Astrocyte (in vitro differentiated cells and primary cell): Measurements from ENCODE around the gene DIP2B. TPM values are rescaled to one million over a fixed set of nuclear protein-coding genes. Genes with fewer than 3 reads are reported as not detected.
"Not testable (repeated sequence)": the region's sequence is repeated elsewhere in the genome, so short reads cannot be mapped to it uniquely, and the experiment has no call there.

Experiments used
- DNase-seq: peaks from one replicate; pipeline ENCODE4 v3.0.0-alpha.2; 2010; ENCODE audit warnings: low read depth
- FAIRE-seq: peaks from 2 replicates; lab custom pipeline; 2011; peaks lifted over from hg19 to GRCh38; lab: Jason Lieb, UNC
- H2AFZ ChIP-seq: 2 replicates; pipeline ENCODE4 v1.6.0; 2012; ENCODE audit warnings: low read depth, low read length, inconsistent platforms
- H3K27ac ChIP-seq: 2 replicates; pipeline ENCODE4 v1.5.1; 2011; ENCODE audit warnings: low read depth, low read length, inconsistent platforms
- H3K27me3 ChIP-seq: 2 replicates; pipeline ENCODE4 v1.6.0; 2011; ENCODE audit warnings: low read length, inconsistent platforms; ENCODE audit not compliant: insufficient read depth
- H3K36me3 ChIP-seq: 2 replicates; pipeline ENCODE4 v1.5.1; 2011; ENCODE audit warnings: low read length, inconsistent platforms; ENCODE audit not compliant: insufficient read depth
- H3K4me1 ChIP-seq: 2 replicates; pipeline ENCODE4 v1.5.1; 2011; ENCODE audit warnings: low read length, inconsistent platforms; ENCODE audit not compliant: insufficient read depth
- H3K4me2 ChIP-seq: 2 replicates; pipeline ENCODE4 v1.6.0; 2012; ENCODE audit warnings: low read length, inconsistent platforms
- H3K4me3 ChIP-seq: 2 replicates; pipeline ENCODE4 v1.5.1; 2011; ENCODE audit warnings: low read depth, mild to moderate bottlenecking, low read length, inconsistent platforms; ENCODE audit not compliant: insufficient read depth
- H3K79me2 ChIP-seq: 2 replicates; pipeline ENCODE4 v1.6.0; 2012; ENCODE audit warnings: mild to moderate bottlenecking, low read length, inconsistent platforms; ENCODE audit not compliant: insufficient read depth
- H3K9ac ChIP-seq: 2 replicates; pipeline ENCODE4 v1.6.0; 2012; ENCODE audit warnings: mild to moderate bottlenecking, low read length, inconsistent platforms
- H3K9me3 ChIP-seq: 2 replicates; pipeline ENCODE4 v1.5.1; 2012; ENCODE audit warnings: low read depth, mild to moderate bottlenecking, low read length, inconsistent platforms; ENCODE audit not compliant: insufficient read depth
- H4K20me1 ChIP-seq: 2 replicates; pipeline ENCODE4 v1.6.0; 2012; ENCODE audit warnings: low read length, inconsistent platforms; ENCODE audit not compliant: insufficient read depth
- H3K27ac Mint-ChIP-seq: one replicate; pipeline ENCODE4 v1.8.0; 2021; ENCODE audit warnings: mild to moderate bottlenecking, mixed read lengths; ENCODE audit not compliant: unreplicated experiment
- H3K27me3 Mint-ChIP-seq: one replicate; pipeline ENCODE4 v1.8.0; 2021; ENCODE audit warnings: low read depth, mixed read lengths; ENCODE audit not compliant: unreplicated experiment
- H3K36me3 Mint-ChIP-seq: one replicate; pipeline ENCODE4 v1.8.0; 2021; ENCODE audit warnings: low read depth, mixed read lengths; ENCODE audit not compliant: unreplicated experiment
- H3K4me1 Mint-ChIP-seq: one replicate; pipeline ENCODE4 v1.8.0; 2021; ENCODE audit warnings: low read depth, mixed read lengths; ENCODE audit not compliant: unreplicated experiment
- H3K4me3 Mint-ChIP-seq: one replicate; pipeline ENCODE4 v1.8.0; 2021; ENCODE audit warnings: mild to moderate bottlenecking, moderate library complexity, mixed read lengths; ENCODE audit not compliant: unreplicated experiment
- H3K9me3 Mint-ChIP-seq: one replicate; pipeline ENCODE4 v1.8.0; 2021; ENCODE audit warnings: mild to moderate bottlenecking, mixed read lengths; ENCODE audit not compliant: unreplicated experiment
- EZH2 ChIP-seq: IDR thresholded peaks from 2 replicates; pipeline ENCODE4 v1.6.1; 2012; ENCODE audit warnings: mild to moderate bottlenecking, low read length, inconsistent platforms; ENCODE audit not compliant: insufficient read depth
- total RNA-seq: library from RNA; stranded (reverse); gene quantifications from 2 replicates; pipeline ENCODE4 v1.2.1, GENCODE V29; 2021
- TF ChIP-seq, protein P1 (sequence below): IDR thresholded peaks from 2 replicates; pipeline ENCODE4 v1.5.1; 2011; ENCODE audit warnings: low read depth, mild to moderate bottlenecking, inconsistent platforms, low read length, moderate library complexity; ENCODE audit not compliant: insufficient read depth

DIP2B gene
- total RNA-seq, 1 donor from 2014 or later = 53.2 TPM

DNA sequence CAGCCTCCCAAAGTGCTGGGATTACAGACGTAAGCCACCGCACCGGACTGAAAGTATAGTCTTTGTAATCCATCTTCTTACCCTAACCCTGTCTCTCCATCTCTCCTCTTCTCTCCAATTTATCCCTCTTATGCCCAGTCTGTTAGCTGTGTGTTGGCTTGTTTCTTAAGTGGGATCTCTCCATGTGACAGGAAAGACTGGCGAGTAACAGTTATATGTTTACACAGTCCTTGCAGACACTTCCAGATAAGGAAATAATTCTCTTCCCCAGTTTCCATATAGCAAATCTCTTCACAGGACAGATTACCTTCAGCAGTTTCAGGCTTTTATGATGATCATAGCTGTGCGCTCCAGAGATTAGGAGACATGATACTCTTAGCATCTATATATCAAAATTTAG, 16.0 kb upstream of the DIP2B start:
- Histone ChIP-seq H3K4me1 (no peaks in the 10 kb centered on the region), H3K9me3 (no peaks in the 10 kb centered on the region), H3K27me3 (no peaks in the 10 kb centered on the region), H2AFZ (no peak overlapping the region), H3K4me3 (no peak overlapping the region), H3K9ac (no peak overlapping the region), H3K79me2 (no peaks in the 10 kb centered on the region), H4K20me1 (no peaks in the 10 kb centered on the region), H3K4me2 (no peak overlapping the region), H3K27ac (no peak overlapping the region), H3K36me3 (no peaks in the 10 kb centered on the region)
- DNase-seq = no peak
- peaks cover 28% of the 10 kb centered on the region for H3K9me3 Mint-ChIP-seq
- H3K4me1 Mint-ChIP-seq = peaks cover 3% of the 10 kb centered on the region
- H3K36me3 Mint-ChIP-seq = peaks cover 13% of the 10 kb centered on the region
- no peak for FAIRE-seq
- no peaks in the 10 kb centered on the region for H3K27me3 Mint-ChIP-seq
- no peak for TF ChIP-seq EZH2
- TF ChIP-seq, protein P1, sequence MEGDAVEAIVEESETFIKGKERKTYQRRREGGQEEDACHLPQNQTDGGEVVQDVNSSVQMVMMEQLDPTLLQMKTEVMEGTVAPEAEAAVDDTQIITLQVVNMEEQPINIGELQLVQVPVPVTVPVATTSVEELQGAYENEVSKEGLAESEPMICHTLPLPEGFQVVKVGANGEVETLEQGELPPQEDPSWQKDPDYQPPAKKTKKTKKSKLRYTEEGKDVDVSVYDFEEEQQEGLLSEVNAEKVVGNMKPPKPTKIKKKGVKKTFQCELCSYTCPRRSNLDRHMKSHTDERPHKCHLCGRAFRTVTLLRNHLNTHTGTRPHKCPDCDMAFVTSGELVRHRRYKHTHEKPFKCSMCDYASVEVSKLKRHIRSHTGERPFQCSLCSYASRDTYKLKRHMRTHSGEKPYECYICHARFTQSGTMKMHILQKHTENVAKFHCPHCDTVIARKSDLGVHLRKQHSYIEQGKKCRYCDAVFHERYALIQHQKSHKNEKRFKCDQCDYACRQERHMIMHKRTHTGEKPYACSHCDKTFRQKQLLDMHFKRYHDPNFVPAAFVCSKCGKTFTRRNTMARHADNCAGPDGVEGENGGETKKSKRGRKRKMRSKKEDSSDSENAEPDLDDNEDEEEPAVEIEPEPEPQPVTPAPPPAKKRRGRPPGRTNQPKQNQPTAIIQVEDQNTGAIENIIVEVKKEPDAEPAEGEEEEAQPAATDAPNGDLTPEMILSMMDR = no peak
- no peak overlapping the region for H3K4me3 Mint-ChIP-seq
- H3K27ac Mint-ChIP-seq = no peak overlapping the region

GRCh38 chr12:50498119-50498518, 6.7 kb upstream of the DIP2B start:
- H3K9me3 ChIP-seq, H3K9ac ChIP-seq, H3K4me2 ChIP-seq, H3K4me1 ChIP-seq, FAIRE-seq, H3K4me1 Mint-ChIP-seq, H3K27me3 ChIP-seq, H3K79me2 ChIP-seq, H3K4me3 ChIP-seq, H3K4me3 Mint-ChIP-seq, H3K27ac ChIP-seq, H2AFZ ChIP-seq, H3K27me3 Mint-ChIP-seq, DNase-seq, H3K27ac Mint-ChIP-seq, H3K36me3 ChIP-seq, H4K20me1 ChIP-seq: not testable (repeated sequence)
- peaks cover 16% of the 10 kb centered on the region for H3K36me3 Mint-ChIP-seq
- H3K9me3 Mint-ChIP-seq = peaks cover 57% of the 10 kb centered on the region

DNA sequence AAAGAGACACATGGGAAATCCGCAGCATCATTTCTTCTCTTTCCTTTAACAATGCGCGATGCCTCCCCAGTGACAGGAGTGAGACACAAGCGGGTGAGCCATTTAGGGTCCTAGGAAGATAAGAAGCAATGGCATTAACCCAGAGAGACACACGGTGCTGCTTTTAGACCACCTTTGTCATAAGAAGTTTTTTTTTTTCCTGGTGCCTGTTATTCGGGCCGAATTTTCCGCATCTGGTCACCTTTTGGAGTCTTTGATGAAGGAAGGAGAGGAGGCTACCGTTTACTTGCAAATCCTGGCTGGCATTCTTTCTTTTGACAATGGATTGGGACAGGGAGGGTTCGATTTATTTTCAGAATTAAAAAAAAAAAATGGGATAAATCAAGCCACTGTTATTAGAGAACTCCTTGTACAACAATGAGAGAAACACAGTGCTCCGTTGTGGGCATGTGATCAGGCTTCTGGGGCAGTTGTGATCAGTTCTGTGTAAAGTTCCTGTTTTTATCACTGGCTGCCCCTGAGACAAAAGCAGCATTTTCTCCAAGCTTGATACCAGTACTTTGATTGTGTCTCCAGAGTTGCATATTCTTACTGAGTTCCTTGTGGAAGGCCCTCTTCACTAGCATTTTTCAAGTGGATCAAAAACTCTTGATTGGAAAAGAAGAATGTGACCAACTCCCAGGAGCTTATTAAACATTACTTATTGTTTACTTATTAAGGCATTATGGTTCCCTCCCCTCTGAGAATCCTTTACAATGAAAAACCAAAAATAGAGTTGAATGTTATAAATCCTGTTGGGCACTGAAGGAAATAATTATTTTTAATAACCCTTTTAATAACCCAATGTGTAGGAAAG, 1.1 kb downstream of the DIP2B start:
- Mint-ChIP-seq H3K4me3 (peak overlapping the region; percentile 96), H3K27ac (peak overlapping the region; percentile 93), H3K27me3 (no peaks in the 10 kb centered on the region), H3K9me3 (peaks cover 3% of the 10 kb centered on the region), H3K4me1 (peaks cover 37% of the 10 kb centered on the region), H3K36me3 (no peaks in the 10 kb centered on the region)
- FAIRE-seq (no peak), DNase-seq (no peak)
- H3K9ac ChIP-seq = peak overlapping the region; percentile 96
- H3K27ac ChIP-seq = peak overlapping the region; percentile 84
- no peaks in the 10 kb centered on the region for H3K36me3 ChIP-seq
- peaks cover 63% of the 10 kb centered on the region for H3K79me2 ChIP-seq
- peaks cover 19% of the 10 kb centered on the region for H3K4me1 ChIP-seq
- H4K20me1 ChIP-seq = peaks cover 46% of the 10 kb centered on the region
- peak overlapping the region; percentile 83 for H2AFZ ChIP-seq
- peak overlapping the region; percentile 92 for H3K4me2 ChIP-seq
- TF ChIP-seq, protein P1 = no peak
- no peak for TF ChIP-seq EZH2
- no peaks in the 10 kb centered on the region for H3K27me3 ChIP-seq
- H3K4me3 ChIP-seq = peak overlapping the region; percentile 81
- no peaks in the 10 kb centered on the region for H3K9me3 ChIP-seq
